Neural cell (in vitro differentiated cells): Measurements from ENCODE around the gene RFX2.
A peak's percentile ranks its signal among the peaks of the same experiment; 100 is the strongest.

ENCODE experiments used
- EP300 ChIP-seq: fragments of 450-650 bp; conservative IDR thresholded peaks from 2 replicates; pipeline ENCODE4 v1.6.1; 2014; ENCODE audit warnings: antibody characterized with exemption, mild to moderate bottlenecking, moderate library complexity; ENCODE audit not compliant: poor library complexity, severe bottlenecking
- EZH2 ChIP-seq: fragments of 200-600, 300-800 bp; shearing (Covaris generic), sonication (generic); IDR thresholded peaks from 2 replicates; pipeline ENCODE4 v1.6.1; 2014; ENCODE audit warnings: antibody characterized with exemption, low read length, borderline replicate concordance, mild to moderate bottlenecking; ENCODE audit not compliant: insufficient read depth, poor library complexity, severe bottlenecking
- MXI1 ChIP-seq: fragments of 450-650 bp; conservative IDR thresholded peaks from 2 replicates; pipeline ENCODE4 v1.6.1; 2014; ENCODE audit warnings: antibody characterized with exemption, mild to moderate bottlenecking; ENCODE audit not compliant: poor library complexity, severe bottlenecking
- POLR2AphosphoS5 ChIP-seq: IDR thresholded peaks from 2 replicates; pipeline ENCODE4 v1.6.1; 2012
- RAD21 ChIP-seq: fragments of 450-650 bp; conservative IDR thresholded peaks from 2 replicates; pipeline ENCODE4 v1.6.1; 2014; ENCODE audit warnings: antibody characterized with exemption, mild to moderate bottlenecking, moderate library complexity
- SMC3 ChIP-seq: fragments of 450-650 bp; conservative IDR thresholded peaks from 2 replicates; pipeline ENCODE4 v1.6.1; 2014; ENCODE audit warnings: antibody characterized with exemption, mild to moderate bottlenecking, moderate library complexity; ENCODE audit not compliant: poor library complexity
- TAF1 ChIP-seq: IDR thresholded peaks from 2 replicates; pipeline ENCODE4 v1.6.1; 2012; ENCODE audit warnings: low read depth
- TF ChIP-seq, protein P1 (sequence below): fragments of 450-650 bp; IDR thresholded peaks from 2 replicates; pipeline ENCODE4 v1.5.1; 2014; ENCODE audit warnings: antibody characterized with exemption, mild to moderate bottlenecking, moderate library complexity; ENCODE audit not compliant: poor library complexity, severe bottlenecking

GRCh38 chr19:6048793-6049405 lies 61.4 kb downstream of the RFX2 start:
- TF ChIP-seq, protein P1, sequence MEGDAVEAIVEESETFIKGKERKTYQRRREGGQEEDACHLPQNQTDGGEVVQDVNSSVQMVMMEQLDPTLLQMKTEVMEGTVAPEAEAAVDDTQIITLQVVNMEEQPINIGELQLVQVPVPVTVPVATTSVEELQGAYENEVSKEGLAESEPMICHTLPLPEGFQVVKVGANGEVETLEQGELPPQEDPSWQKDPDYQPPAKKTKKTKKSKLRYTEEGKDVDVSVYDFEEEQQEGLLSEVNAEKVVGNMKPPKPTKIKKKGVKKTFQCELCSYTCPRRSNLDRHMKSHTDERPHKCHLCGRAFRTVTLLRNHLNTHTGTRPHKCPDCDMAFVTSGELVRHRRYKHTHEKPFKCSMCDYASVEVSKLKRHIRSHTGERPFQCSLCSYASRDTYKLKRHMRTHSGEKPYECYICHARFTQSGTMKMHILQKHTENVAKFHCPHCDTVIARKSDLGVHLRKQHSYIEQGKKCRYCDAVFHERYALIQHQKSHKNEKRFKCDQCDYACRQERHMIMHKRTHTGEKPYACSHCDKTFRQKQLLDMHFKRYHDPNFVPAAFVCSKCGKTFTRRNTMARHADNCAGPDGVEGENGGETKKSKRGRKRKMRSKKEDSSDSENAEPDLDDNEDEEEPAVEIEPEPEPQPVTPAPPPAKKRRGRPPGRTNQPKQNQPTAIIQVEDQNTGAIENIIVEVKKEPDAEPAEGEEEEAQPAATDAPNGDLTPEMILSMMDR, result peak; percentile 85
- TF ChIP-seq MXI1 (no peak), TAF1 (no peak), EZH2 (no peak), RAD21 (peak; percentile 94), SMC3 (peak; percentile 89), POLR2AphosphoS5 (no peak), EP300 (no peak)
